Left hindlimb (tissue), 1 donor: ENCODE data around the gene ARFRP1.
A peak's percentile ranks its signal among the peaks of the same experiment; 100 is the strongest.

ENCODE experiments used
- DNase-seq: peaks from one replicate; pipeline ENCODE4 v3.0.0-alpha.2; 2018

Gene ARFRP1

DNA sequence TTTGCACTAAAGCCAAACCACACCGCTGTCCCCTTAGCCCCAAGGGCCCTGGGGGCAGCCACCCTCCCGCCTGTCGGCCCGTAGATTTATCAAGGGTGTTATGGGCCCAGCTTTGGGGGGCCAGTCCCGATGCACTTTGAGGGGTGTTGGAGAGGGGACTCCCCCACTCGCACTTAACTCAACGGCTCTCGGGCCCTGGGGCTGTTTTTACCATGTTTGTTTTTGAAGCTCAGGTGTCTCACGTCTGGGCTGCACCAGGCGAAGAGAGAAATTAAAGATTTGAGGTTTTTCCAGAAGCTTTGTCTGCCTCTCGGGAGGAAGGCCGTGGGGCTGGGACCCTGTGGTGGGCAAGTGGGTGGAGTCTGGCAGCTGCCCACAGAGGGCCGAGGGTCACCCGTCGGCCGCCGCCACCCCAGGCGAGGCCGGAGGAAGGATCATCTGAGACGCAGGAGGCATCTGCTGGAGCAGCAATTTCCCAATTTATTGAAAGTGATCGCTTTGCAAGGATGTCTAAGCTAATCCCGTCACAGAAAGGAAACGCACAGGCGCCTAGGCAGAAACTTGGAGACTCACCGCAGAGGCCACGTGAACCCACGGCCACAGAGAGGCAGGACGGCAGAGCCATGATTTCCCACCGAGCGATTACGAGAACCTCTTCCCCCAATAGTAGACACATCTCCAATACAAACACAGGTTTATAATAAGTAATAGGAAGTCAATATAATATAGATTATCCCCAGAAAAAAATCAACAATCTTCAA lies 35.6 kb upstream of the ARFRP1 start:
- DNase-seq = no peak

DNA sequence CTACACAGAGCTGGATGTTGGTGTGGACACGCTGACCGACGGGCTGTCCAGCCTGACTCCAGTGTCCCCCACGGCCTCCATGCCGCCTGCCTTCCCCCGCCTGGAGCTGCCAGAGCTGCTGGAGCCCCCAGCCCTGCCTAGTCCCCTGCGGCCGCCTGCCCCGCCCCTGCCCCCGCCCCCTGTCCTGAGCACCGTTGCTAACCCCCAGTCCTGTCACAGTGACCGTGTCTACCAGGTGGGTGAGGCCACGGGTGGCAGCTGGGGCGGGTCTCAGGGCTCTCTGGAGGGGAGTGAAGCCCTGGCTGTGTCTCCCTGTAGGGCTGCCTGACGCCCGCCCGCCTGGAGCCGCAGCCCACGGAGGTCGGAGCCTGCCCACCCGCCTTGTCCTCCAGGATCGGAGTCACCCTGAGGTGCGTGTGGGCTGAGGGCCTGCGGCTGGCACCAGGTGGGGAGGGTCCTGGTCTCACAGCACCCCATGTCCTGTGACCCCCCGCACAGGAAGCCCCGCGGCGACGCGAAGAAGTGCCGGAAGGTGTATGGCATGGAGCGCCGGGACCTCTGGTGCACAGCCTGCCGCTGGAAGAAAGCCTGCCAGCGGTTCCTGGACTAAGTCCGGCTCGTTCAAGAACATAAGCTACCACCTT lies 34.7 kb upstream of the ARFRP1 start:
- DNase-seq = peak; percentile 47

DNA sequence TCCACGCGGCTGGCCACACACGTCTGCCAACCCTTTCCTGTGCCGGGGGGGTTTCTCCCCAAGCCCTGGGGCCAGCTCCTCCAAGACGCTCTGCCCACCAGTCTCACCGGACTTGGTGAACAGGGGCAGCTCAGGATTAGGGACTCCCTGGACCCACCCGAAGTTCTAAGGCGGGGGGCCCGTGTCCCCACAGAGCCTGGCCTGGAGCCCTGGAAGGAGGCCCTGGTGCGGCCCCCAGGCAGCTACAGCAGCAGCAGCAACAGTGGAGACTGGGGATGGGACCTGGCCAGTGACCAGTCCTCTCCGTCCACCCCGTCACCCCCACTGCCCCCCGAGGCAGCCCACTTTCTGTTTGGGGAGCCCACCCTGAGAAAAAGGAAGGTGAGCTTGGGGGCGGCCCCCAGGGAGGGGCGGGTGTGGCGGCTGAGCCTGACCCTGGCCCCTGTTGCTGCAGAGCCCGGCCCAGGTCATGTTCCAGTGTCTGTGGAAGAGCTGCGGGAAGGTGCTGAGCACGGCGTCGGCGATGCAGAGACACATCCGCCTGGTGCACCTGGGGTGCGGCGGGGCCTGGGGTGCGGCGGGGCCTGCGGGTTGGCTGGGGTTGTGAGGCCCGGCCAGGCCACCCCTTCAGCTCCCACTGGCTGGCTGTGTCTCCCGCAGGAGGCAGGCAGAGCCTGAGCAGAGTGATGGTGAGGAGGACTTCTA lies 34.1 kb upstream of the ARFRP1 start:
- DNase-seq = peak; percentile 49

DNA sequence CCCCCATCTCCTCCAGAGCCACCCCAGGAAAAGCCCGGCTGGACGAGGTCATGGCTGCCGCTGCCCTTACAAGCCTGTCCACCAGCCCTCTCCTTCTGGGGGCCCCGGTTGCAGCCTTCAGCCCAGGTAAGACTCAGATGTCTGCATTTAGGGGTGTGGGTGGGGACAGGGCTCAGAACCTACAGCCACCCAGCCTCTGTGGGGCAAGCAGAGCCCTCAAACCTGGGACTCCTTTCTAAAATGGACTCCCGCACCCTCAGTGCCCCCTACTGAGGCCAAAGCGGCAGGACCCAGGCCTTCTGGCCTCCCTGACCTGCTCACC lies 33.5 kb upstream of the ARFRP1 start:
- DNase-seq = no peak

DNA sequence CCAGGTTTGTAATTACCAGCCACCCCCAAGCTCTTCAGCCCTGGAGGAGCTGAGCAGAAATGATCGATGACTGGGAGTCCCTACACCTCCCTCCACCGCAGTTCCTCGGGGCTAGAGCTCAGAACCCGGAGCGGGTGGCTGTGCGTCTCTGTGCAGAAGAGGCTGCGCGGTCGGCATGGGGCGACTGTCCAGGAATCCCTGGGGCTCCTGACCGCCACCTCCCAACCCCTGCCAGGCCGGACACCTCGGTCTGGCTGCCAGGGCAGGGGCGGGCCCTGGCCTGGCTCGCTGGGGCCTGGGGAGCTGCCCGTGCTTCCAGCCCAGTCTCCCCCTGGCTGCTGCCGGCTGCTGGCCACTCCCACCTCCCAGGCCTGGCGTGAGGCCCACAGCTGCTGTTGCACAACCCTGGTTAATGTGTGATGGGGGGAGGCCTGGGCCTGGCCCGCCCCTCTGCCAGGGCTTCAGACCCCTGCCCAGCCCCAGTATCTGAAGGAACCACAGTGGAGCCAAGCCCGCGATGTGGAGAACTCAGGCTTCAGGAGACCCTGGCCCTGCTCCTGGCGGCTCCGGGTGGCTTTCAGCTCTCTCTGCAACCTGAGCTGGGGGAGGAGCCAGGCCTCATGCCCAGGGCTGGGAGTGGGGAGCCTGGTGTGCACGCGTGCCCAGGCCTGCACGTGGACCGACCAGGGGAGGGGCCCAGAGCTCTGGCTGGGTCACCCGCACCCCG lies 33.0 kb upstream of the ARFRP1 start:
- DNase-seq = peak; percentile 95

DNA sequence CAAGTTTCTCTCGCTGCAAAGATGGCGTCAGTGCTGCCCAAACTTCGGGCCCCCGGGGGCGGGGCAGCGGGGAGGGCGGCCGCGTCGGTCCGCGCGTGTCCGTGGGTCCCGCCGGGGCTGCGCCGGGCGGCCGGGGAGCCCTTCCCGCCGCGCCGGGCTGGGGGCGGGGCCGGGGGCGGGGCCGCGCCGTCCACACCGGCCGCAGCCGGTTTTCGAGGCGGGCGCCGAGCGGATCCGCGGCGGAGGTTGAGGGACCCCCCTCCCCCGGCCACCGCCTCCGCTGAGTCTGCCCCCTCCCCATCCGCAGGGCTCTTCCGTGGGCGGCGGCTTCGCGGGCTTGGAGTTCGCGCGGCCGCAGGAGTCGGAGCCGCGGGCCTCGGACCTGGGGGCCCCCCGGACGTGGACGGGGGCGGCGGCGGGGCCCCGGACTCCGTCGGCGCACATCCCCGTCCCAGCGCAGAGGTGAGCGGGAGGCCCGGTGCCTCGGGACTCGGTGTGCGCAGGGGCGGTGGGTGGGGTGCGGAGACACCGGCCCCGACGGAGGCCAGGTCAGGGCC lies 32.4 kb upstream of the ARFRP1 start:
- peak; percentile 68 for DNase-seq

DNA sequence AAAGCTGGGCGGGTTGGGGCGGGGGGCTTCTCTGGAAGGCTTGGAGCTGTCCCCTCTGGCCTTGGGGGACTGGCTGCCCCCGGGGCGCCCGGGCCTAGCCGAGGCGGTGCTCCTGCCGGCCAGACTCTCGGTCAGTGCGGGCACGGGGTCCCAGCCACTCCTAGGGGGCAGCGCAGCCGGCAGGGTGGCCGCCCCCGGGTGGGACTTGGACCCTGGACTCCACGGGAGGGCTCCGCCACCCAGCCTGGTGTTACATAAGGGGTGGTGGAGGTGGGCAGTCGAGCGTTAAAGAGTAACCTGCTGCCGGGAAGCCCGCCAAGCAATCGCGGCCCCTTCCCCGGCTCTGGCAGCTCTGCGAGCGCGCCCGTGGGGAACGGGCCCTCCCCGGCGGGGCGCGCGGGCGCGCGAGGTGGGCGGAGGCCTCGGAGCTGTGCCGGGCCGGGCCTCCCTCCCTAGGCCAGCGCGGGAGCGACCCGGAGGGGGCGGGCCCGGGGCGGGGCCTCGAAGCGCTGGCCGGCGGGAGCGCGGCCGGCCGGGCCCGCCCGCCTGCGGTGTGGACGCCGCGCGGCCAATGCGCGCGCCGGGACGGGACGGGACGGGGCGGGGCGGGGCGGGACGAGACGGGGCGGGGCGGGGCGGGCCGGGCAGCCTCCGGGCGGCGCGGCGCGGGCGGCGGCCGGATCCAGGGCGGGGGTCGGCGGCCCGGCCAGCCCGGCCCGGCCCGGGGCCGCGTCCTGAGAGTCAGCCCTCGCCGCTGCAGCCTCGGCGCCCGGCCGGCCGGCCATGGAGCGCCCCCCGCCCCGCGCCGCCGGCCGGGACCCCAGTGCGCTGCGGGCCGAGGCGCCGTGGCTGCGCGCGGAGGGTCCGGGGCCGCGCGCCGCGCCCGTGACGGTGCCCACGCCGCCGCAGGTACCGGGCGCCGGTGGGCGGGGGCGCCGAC lies 31.6 kb upstream of the ARFRP1 start, which contains the start of gene SLC2A4RG:
SLC2A4RG (plus strand) TSS at position 647 of the 940 bp plus-strand sequence; CDS start at position 784, 137 bp downstream.
- peak; percentile 85 for DNase-seq

DNA sequence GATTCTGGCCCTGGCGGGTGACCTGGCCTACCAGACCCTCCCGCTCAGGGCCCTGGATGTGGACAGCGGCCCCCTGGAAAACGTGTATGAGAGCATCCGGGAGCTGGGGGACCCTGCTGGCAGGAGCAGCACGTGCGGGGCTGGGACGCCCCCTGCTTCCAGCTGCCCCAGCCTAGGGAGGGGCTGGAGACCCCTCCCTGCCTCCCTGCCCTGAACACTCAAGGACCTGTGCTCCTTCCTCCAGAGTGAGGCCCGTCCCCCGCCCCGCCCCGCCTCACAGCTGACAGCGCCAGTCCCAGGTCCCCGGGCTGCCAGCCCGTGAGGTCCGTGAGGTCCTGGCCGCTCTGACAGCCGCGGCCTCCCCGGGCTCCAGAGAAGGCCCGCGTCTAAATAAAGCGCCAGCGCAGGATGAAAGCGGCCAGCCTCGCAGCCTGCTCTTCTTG lies 30.9 kb upstream of the ARFRP1 start:
- peak; percentile 76 for DNase-seq

DNA sequence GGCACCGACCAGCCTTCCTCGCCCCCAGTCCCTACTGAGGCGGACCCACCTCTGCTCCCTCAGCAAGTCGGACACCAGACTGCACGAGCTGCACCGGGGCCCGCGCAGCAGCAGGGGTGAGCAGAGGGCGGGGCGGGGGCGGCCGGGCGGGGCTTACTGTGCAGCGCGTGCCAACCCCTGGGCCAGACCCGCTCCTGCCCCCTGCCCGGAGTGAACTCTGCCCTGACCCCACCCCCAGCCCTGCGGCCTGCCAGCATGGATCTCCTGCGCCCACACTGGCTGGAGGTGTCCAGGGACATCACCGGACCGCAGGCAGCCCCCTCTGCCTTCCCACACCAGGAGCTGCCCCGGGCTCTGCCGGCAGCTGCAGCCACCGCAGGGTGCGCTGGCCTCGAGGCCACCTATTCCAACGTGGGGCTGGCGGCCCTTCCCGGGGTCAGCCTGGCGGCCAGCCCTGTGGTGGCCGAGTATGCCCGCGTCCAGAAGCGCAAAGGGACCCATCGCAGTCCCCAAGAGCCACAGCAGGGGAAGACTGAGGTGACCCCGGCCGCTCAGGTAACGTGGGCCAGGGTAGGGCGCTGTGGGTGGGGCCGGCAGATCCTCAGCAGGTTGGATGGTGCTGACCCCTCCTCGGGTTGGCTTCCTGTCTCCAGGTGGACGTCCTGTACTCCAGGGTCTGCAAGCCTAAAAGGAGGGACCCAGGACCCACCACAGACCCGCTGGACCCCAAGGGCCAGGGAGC lies 30.3 kb upstream of the ARFRP1 start:
- peak; percentile 60 for DNase-seq

DNA sequence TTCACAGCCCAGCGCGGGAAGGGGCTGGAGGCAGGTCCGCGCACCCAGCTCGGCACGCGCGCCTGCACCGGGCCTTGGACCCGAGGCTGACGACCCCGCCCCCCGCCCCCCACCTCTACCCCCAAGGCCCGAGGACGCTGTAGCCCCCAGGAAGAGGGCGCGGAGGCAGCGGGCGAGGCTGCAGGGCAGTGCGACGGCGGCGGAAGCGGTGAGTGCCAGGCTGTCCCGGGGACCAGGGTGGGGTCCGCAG lies 29.8 kb upstream of the ARFRP1 start:
- DNase-seq = no peak

DNA sequence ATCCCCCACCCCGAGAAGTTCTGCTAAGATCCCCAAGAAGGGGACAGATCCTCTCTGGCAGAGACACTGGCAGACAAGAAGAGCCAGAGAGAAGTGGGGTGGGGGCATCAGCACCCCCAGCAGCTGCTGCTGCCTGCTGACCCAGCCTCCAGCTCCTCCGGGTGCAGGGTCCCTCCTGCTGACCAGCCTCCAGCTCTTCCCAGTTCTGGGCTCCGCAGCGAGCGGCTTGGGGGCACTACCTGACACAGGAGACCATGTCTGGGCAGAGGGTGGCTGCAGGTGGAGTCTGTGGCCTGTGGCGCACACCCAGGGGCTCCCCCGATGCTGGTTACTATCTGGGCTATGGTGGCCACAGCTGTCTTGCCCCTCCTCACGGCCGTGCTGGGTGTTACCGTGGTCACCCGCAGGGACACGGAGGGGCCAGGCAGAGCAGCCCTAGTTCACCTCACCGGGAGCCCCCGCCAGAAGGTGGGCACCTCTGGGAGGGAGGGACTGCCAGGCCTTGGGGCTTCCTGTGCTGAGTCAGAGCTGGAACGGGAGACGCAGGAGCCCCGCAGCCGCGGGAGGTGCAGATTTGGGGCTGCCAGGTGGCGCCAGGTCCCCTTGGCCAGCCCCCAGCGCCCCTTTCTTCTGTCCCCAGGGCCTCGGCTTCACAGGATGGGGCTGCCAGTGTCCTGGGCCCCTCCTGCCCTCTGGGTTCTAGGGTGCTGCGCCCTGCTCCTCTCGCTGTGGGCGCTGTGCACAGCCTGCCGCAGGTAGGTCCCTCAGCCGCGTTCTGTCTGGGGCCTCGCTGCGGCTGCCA lies 29.3 kb upstream of the ARFRP1 start:
- DNase-seq = no peak

DNA sequence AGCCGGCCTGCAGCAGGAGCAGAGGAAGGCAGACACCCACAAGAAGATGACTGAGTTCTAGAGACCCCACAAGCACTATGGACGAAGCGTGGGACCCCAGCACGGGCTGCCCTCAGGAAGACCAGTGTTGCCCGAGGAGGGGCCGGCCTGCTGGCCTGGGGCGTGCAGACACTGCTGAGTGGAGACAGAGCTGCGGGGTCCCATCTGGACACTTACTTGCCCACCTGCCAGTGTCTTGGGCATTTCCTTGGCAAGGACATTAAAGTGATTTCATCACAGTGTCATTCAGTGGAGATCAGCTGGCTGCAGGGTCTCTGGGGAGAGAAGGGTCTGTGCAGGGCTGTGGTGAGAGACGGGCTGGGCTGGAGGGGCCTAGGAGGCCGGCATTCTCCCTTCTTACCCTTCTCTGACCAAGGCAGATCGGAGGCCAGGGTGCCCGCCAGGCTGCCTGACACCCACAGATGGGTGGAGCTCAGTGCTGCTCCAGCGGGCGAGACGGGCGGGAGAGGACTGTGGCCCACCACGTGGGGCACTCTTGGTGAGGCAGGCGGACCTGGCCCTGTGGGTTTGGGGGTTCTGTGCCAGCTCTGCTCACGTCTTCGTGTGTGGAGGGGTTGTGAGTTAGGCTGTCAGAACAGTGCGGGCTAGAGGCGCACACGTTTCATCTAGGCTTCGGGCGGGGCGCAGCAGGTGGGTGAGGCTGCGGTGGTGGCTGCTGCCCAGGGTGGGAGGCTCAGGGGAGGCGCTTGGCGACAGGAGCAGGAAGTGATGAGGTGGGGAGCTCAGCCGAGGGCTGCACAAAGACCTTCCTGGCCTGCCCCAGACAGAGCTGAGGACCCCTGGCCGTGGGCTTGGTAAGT lies 28.3 kb upstream of the ARFRP1 start, which contains the start of gene LIME1:
LIME1 (plus strand) TSS at position 806 of the 860 bp plus-strand sequence. CDS start 886 bp downstream, outside the sequence.
- no peak for DNase-seq

DNA sequence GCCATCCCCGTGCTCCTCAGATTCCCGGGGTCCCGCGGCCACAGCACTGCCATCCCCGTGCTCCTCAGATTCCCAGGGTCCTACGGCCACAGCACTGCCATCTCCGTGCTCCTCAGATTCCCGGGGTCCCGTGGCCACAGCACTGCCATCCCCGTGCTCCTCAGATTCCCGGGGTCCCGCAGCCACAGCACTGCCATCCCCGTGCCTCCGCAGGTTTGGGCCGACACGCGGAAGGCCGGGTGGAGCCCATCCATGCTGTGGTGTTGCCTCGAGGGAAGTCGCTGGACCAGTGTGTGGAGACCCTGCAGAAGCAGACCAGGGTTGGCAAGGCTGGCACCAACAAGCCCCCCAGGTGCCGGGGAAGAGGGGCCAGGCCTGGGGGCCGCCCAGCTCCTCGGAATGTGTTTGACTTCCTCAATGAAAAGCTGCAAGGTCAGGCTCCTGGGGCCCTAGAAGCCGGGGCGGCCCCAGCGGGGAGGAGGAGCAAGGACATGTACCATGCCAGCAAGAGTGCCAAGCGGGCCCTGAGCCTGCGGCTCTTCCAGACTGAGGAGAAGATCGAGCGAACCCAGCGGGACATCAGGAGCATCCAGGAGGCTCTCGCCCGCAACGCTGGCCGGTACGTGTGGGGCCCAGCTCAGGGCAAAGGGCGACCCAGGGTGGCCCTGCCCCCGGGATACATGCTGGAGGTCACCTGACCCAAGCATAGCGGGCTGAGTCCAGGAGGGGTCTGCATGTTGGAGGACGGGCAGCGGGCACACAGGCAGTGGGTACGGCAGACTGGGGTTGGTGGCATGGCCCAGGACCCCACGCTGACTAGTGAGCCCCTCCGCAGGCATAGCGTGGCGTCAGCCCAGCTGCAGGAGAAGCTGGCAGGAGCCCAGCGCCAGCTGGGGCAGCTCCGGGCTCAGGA lies 27.4 kb upstream of the ARFRP1 start:
- DNase-seq = no peak

DNA sequence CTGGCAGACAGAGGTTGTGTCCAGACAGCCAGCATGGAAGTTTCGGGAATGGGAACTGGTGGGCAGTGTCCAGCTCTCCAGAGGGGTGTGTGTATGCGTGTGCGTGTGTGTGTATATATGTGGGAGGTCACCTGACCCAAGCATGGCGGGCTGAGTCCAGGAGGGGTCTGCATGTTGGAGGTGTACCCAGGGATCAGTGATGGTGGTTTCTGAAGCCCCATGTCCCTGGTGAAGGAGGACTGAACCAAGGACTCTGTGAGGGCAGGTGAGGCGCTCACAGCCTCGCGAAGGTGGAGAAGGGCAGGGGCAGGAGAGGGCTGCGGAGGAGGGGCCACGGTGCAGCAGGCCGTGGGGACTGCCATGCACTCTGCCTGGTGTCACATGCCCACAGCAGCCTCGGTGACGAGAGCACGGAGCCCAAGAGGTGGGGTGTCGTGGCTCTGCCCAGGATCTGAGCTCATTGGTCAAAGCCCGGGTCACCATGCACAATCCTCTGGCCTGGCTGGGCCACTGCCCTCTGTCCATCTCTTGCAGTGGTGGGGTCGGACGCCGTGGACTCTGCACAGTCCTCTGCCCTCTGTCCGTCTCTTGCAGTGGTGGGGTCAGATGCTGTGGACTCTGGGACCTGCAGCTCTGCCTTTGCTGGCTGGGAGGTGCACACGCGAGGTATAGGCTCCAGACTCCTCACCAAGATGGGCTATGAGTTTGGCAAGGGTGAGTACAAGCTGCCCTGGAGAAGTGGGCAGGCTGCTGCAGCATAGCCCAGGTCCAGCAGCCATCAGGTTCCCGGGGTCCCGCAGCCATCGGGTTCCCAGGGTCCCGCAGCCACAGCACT lies 26.6 kb upstream of the ARFRP1 start:
- DNase-seq = no peak

DNA sequence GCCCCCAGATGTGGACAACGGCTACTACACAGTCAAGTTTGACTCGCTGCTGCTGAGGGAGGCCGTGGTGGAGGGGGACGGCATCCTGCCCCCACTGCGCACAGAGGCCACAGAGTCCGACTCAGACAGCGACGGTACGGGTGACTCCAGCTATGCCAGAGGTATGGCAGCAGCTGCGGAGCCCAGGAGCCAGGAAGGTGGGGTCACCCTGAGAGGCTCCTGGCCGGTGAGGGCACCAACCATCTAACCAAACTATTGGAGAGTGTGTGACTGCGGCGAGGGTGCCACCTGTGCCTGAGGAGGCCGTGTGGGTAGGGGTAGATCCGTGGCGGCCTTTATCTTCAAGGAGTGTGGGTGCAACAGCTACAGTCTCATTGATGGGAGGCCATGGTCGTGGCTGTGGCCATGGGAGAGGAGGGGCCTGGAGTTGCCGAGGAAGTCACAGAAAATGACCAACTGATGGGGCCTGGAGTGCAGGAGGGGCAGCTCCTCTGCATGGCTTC lies 25.9 kb upstream of the ARFRP1 start:
- DNase-seq = no peak

DNA sequence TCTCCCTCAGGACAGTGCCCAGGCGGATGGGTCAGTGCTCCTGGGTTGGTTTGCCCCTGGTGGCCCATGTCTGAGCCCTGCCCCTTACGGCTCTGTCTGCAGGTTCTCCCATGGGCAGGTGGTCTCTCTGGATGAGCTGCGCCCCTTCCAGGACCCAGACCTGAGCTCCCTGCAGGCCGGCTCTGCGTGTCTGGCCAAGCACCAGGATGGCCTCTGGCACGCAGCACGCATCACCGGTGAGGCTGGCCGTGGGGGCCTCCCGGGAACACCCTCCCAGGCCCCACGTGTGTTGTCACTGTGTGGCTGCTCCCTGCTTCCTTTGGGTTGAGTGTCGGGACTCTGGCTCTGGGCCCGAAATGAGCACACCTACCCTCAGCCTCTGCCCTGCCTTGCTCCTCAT lies 25.3 kb upstream of the ARFRP1 start:
- DNase-seq = no peak
